HG03135 (cell line): ENCODE data around the gene TRAPPC2L.

Experiments used
- ATAC-seq: cut with Tn5 transposase; IDR thresholded peaks from one replicate; pipeline ENCODE4 v1.9.1; 2021; ENCODE audit warnings: mild to moderate bottlenecking, moderate library complexity; ENCODE audit not compliant: unreplicated experiment

Gene TRAPPC2L

DNA sequence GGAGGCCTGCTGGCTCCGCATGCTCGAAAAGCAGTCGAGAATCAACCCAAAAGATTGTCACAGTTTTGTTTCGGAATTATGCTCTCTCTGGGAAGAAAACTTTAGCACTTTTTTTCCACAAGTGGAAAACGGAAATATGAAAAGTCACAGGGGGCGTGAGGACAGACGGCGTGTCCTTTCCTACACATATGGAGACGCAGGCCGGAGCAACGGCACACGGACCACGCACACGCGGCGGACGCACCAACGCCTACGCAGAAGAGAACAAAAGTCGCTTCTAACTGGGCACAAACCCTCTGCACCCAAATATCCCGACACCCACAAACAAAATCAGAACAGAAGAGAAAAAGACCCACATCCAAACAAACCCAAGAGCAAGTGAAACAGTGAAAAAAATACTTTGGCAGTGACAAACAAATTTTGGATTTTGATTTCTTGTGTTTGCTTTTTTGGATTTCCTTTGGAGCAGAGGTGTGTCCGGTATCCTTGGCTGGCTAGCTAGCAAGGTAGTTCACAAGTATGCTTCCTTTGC is 18.8 kb downstream of the TRAPPC2L start:
- ATAC-seq: no peak

DNA sequence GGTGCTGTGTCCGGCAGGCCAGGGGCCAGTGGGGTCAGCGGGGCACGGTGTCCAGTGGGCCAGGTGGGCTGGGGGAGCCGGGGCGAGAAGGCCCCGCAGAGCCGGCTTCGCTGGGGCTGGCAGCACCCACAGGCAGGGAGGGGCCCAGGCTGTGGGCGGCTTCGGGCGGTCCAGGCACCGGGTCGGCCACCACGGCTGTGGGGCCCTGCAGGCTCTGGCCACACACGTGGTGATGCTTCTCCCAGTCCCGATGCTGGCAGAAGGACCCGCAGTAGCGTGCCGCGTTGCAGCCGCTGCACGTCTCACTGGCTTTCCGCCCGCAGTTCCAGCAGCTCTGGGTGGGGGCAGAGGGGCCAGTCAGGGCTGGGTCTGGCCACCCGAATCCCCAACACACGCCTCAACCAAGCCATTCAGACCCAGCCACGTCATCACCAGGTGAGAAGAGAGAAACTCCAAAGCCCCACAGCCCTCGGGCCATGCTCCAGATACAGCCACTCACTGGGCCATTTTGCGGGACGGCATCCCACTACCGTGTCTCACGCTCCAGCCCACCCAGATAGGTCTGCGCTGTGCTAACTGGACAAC is 20.1 kb downstream of the TRAPPC2L start:
- no peak for ATAC-seq

DNA sequence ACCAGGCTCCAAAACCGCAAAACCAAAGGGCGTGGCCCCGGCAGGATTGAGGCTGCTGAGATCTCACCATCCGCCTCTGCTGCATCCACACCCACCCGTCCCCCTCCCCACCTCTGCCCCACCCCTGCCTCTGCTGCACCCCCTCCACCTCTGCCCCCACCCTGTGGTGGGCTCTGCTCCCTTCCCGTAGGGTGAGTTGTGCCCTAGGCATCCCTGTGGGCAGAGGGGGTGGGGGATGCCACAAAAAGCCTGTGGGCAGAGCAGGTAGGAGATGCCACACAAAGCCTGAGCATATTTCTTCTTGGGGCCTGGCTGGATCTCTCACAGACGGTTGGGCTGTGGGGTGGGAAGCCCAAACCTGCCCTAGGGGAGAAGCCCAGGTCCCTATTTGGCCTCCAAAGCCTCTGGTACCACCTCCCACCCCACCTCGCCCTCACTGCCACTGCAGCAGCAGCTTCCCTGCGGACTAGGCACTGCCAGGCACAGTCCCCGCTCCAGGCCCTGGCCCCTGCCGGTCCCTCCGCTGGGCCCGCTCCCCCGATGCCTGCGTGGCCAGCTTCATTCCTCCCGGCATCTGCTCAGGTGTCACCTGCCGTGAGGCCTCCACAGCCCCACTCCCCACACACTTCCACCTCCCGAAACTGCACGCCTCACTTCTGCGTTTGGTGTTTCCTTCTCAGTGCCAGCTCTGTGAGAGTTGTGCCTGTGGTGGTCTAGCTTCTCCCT is 20.8 kb downstream of the TRAPPC2L start:
- no peak for ATAC-seq

DNA sequence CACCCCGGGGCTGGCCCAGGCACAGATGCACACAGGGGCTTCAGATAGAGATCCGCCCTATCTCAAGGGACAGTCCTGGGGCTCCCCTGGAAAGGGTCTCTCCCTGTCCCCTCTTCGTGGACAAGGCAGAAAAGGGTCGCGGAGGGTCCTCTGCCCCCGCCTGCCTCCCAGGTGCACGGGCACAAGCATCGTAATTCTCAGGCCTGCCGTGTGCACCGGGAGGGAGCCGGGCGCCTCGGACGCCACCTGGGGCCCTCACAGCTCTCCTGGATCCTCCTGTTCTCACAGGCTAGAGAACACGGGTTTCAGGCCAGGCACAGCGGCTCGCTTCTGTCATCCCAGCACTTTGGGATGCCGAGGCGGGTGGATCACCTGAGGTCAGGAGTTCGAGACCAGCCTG is 21.4 kb downstream of the TRAPPC2L start:
- ATAC-seq: no peak

DNA sequence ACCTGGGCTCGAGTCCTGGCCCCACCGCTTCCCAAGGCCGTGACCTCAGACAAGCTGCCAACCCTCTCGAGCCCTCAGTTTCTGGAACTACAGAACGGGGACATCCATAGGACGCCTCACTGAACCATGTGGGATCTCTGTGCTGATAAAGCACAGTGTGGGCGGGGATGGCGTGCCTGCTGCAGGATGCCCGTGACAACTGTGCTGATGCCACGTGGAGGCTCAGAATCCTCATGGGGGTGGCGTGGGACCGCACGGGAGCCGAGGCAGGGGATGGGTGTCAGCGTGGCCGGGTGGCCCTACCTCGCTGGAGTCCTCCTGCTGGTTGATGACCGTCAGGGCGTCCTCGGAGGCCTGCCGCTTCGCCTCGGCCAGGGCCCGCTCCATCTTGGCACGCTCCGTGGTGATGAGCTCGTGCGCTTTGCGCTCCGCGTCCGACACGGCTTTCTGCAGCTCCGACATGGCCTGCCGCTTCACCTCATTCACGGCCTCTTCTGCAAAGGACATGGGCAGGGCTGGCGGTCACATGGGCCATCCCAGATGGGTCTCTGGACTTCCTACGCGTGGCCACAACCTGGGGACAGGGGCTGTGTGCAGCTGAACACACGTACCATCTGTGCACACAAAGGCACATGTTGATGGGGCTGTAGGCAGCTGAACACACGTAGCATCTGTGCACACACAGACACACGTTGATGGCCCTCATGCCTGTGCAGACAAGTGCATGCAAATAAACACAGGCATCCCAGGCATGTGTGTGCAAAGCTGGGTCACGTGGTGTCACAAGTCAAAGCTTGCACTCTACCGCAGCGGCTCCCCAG is 22.2 kb downstream of the TRAPPC2L start:
- no peak for ATAC-seq

GRCh38 chr16:88879788-88880055 is 22.8 kb downstream of the TRAPPC2L start:
- no peak for ATAC-seq

DNA sequence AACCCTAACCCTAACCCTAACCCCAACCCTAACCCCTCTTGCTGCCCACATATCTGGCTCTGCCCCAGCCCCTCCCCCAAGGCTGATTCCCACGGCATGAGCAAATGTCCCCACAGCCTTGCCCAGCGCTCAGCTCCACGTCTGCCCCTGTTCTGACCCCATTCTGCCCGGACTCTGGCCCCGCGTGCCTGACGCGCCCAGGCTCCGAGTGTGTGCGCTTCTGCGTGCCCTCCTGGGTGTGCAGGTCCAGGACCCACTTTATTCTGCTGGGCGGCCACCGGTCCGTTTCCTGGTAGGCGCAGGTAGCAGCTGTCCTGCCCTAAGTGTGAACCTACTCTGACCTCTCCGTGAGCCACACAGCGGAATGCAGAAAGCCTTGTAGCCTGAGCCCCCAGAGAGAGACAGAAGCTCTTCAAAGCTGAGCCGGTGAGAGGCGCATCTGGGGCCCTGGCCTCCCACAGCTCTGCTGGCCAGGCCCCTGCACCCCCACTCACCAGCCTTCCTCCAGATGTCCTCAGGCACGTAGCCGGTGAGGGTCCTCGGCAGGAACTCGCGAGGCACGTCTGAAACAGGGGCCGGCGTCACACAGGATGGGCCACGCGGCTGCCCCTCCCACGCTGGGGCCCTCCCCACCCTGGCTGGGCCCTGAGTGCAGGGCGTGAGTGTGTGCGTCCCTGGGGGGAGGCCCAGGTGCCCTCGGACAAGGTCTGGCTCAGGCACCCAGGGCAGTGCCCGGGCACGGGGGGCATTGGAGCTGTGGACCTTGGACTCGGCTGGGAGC is 23.5 kb downstream of the TRAPPC2L start:
- ATAC-seq: no peak

- no peak for ATAC-seq
Observed at GRCh38 chr16:88881007-88881615, 24.2 kb downstream of the TRAPPC2L start.

- no peak for ATAC-seq
Observed at GRCh38 chr16:88881675-88882357, 24.9 kb downstream of the TRAPPC2L start.

DNA sequence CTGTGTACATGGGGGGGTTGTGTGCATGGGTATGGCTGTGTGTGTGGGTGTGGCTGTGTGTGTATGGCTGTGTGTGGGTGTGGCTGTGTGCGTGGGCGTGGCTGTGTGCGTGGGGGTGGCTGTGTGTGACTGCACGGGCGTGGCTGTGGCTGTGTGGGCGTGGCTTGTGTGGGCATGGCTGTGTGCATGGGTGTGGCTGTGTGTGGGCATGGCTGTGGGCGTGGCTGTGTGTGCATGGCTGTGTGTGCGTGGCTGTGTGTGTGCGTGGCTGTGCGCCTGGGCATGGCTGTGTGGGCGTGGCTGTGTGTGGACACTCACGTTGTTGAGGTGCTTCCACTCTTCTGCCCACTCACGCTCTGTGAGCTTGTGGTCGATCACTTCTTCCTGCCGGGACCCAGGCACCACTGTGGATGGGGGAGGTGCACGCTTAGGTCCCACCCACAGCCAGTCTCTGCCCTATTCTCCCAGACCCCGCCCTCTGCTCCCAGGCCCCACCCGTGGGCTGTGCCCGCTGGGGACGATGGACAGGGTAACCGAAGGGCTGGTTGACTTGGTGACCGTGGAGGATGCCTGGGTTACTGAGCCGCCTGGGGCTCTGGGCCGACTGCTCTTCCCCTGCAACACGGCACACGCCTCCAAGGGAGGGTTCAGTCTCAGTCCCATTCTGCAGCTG is 25.6 kb downstream of the TRAPPC2L start:
- no peak for ATAC-seq

- no peak for ATAC-seq
Observed at GRCh38 chr16:88883117-88883895, 26.4 kb downstream of the TRAPPC2L start.

GRCh38 chr16:88883946-88884345 is 27.0 kb downstream of the TRAPPC2L start:
- ATAC-seq: no peak

- no peak for ATAC-seq
Observed at GRCh38 chr16:88884569-88885271, 27.8 kb downstream of the TRAPPC2L start.

GRCh38 chr16:88885693-88886280 is 28.9 kb downstream of the TRAPPC2L start:
- ATAC-seq: no peak

DNA sequence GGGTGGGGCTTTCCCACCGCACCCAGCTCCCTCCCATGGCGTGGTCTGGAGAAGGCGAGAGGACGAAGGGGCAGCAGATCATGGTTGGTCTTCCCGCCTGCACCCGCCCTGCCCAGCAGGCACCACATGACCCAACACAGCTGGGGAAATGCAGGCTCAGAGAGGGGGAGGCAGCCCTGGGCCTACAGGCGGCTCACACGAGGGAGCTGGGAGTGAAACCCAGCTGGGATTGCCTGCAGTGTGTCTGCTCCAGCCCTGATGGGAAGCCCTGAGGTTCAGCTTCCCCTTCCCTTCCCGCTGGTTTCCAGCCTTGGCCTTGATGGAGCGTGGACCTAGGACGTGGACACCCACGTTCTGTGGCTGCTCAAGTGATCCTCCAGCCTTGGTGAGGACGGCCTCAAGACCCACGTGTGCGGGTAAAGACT is 29.5 kb downstream of the TRAPPC2L start:
- ATAC-seq: no peak

DNA sequence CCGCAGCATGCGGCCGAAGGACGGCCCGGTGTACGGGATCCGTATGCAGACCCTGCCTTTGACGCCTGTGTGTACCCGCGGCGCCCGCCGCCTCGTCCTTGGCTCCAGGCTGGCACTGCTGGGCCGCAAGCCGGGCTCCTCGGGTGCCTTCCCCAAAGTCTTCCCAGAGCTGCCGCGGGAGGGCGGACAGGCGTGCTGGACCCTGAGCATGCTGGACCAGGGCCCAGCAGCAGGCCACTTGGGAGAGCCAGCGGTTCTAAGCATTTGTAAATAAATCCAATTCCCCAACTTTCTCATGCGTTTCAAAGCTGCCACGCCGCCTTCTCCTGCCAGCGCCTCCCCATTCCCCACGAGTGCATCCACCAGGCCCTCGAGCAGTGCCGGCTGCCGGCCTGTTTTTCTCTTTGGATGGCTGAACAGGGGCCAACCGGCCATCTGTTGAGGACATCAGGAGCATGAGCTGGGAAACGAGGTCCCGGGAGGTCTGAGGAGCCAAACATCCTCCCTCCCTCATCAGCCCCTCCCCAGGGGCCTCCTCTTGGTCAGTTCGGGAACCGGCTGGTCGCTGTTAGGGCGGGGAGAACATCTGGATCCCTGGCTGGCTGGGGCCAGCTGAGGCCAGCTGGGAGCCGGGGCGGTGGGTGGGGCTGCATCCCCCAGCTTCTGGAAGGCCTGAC is 30.1 kb downstream of the TRAPPC2L start:
- no peak for ATAC-seq

DNA sequence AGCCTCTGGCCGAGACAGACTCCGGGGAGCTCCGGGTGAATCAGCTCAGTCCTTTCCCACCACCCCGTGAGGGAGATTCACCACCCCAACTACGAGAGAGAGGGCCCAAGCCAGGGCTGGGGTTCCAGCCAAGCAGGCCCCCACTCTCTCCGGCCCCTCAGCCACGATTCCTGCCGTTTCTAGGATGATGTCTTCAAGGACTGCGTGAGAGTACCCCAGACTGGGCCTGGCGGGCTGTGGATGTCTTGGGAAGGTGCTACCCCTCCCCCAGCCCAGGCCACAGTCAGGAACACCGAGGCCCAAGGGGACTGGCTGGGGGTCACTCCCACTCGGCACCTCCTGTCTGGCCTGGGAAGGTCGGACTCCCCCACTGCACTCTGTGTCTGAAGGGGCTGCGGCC is 31.1 kb downstream of the TRAPPC2L start:
- ATAC-seq: no peak
